ENCODE results near the gene RIPOR1. TPM values are rescaled to one million over a fixed set of nuclear protein-coding genes. Genes with fewer than 3 reads are reported as not detected.
"Not testable (repeated sequence)": the region's sequence is repeated elsewhere in the genome, so short reads cannot be mapped to it uniquely, and the experiment has no call there.

Gene RIPOR1
- total RNA-seq, 4 donors from 2014 or later, result 63.1 to 108 (median 68.4) TPM

- DNase-seq (ENCODE audit: extremely low spot score), result no peak
- 86% methylated on average over 8 of the region's 8 CpGs for WGBS
- Histone ChIP-seq H3K36me3 (peaks cover 0 to 10% (median 0%) of the 10 kb centered on the region in 4 donors), H3K27me3 (no peaks in the 10 kb centered on the region), H3K4me1 (peaks cover 17 to 35% (median 24%) of the 10 kb centered on the region in 4 donors), H3K4me3 (no peak overlapping the region), H3K9me3 (no peaks in the 10 kb centered on the region), H3K27ac (replicated peaks in 1 of 4) (peak overlapping the region; percentile 46 to 76 (median 54))
- no peak for TF ChIP-seq POLR2A (IDR thresholded peaks at IDR 0.05; ENCODE audit: low read depth)
- TF ChIP-seq POLR2AphosphoS5 (IDR thresholded peaks at IDR 0.05), result no peak
- intact Hi-C loops (cut with DNase I), result no loop called here
These were observed 38.1 kb upstream of the RIPOR1 start for GRCh38 chr16:67490335-67491096.

DNA sequence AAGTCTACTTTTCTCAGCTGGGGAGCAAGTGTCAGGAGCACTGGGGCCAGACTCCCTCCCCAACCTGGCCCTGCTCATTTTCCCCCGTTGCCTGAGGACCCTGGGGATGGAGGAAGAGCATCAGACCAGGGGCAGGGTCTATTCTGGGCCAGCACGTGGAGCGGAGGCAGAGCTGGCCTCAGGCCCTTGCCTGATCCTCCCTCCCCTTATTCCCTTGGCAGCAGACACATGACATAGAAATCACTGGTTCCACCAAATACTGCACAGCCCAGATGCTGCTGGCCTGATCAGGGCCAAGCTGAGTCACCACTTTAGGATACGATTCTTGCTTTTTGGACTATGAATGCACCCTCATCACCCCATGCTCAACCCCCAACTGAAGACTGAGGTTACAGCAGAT, 29.5 kb upstream of the RIPOR1 start:
- DNase-seq (ENCODE audit: extremely low spot score), result no peak
- 39% methylated on average over 3 of the region's 4 CpGs for WGBS
- Histone ChIP-seq H3K27me3 (no peaks in the 10 kb centered on the region), H3K9me3 (no peaks in the 10 kb centered on the region), H3K4me3 (no peak overlapping the region), H3K27ac (replicated peaks in 1 of 4) (peak overlapping the region in 1 of 4 donors; percentile 26), H3K36me3 (peaks cover 0 to 21% (median 8%) of the 10 kb centered on the region in 4 donors), H3K4me1 (peaks cover 0 to 14% (median 10%) of the 10 kb centered on the region in 4 donors)
- intact Hi-C loops (cut with DNase I), result no loop called here
- TF ChIP-seq POLR2A (IDR thresholded peaks at IDR 0.05; ENCODE audit: low read depth) (no peak), CTCF (IDR thresholded peaks at IDR 0.05) (no peak), EP300 (IDR thresholded peaks at IDR 0.05) (no peak), POLR2AphosphoS5 (IDR thresholded peaks at IDR 0.05) (no peak)

DNA sequence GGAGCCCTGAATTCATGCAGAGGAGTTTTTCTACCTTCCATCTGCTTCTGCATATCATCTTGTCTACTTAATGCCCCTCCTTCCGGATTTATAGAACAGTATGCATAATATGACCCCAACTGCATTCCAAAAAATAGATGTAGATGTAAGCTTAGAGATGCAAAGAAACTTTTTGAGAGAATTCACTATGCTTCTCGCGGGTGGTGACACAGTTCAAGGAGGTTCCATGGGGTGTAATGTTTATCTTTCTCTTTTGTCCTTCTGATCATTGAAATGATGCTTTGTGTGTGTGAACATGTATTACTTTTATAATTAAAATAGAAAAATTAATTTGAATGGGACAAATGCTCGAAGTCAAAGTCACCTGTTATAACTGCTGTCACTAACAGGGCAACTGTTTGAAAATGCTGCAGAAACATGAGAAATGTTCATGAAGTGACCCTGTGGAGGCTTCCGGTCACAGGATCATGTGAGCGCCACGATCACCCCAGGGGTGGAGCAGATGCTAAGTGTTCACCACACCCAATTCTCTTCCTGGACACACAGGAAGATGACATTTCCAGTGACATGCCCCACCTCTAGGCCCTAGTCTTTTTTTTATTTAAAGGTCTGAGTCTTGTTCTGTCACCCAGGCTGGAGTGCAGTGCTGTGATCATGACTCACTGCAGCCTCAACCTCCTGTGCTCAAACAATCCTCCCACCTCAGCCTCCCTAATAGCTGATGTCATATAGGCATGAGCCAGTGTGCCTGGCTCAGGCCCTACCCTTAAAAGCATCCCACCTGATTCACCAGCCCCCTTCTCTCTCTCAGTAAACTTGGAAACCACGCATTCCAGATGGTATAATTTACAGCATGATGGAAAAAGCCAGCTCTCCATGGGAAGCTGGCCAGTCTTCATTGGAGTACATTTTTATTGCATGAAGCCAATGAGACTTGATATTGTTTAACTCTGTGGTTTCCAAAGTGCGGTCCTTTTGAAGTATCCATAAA, 24.3 kb upstream of the RIPOR1 start:
- H3K27ac ChIP-seq (replicated peaks in 1 of 4), result peak overlapping the region; percentile 14 to 51 (median 28)
- DNase-seq (ENCODE audit: extremely low spot score), result no peak
- WGBS, result 78% methylated on average over 9 of the region's 9 CpGs

DNA sequence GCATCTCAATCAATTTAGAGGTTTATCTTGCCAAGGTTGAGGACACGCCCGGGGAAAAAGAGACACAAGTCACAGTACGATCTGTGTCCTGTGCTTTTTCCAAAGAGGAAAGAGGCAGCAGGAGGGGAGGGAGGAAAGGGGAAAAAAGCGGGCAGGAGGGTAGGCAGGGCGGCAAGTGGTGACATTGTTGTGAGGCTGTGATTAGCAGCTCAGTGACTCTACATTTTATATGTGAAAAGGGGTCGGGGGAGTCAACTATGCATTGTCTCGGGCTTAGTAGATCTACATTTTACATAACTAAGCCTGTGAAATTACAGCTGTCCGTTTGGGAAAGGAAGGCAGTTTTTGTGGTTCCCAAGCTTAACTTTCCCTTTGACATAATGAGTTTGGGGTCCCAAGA, 22.2 kb upstream of the RIPOR1 start:
- Histone ChIP-seq H3K36me3 (no peaks in the 10 kb centered on the region), H3K9me3 (no peaks in the 10 kb centered on the region), H3K27ac (replicated peaks in 1 of 4) (no peak overlapping the region), H3K27me3 (no peaks in the 10 kb centered on the region), H3K4me3 (no peak overlapping the region), H3K4me1 (peaks cover 0 to 13% (median 1%) of the 10 kb centered on the region in 4 donors)
- TF ChIP-seq CTCF (IDR thresholded peaks at IDR 0.05), result no peak
- TF ChIP-seq EP300 (IDR thresholded peaks at IDR 0.05), result no peak
- TF ChIP-seq POLR2A (IDR thresholded peaks at IDR 0.05; ENCODE audit: low read depth), result no peak
- no peak for DNase-seq (ENCODE audit: extremely low spot score)
- intact Hi-C loops (cut with DNase I), result no loop called here
- WGBS, result 75% methylated on average over 8 of the region's 8 CpGs

More for the DNA sequence above, 24.3 kb upstream of the RIPOR1 start:
- intact Hi-C loops (cut with DNase I), result no loop called here
- TF ChIP-seq POLR2A (IDR thresholded peaks at IDR 0.05; ENCODE audit: low read depth), result no peak
- peak in 1 of 2 donors; percentile 28 for TF ChIP-seq POLR2AphosphoS5 (IDR thresholded peaks at IDR 0.05)
- no peaks in the 10 kb centered on the region for H3K9me3 ChIP-seq
- H3K4me3 ChIP-seq, result no peak overlapping the region
- no peaks in the 10 kb centered on the region for H3K27me3 ChIP-seq
- peaks cover 0 to 6% (median 0%) of the 10 kb centered on the region in 4 donors for H3K36me3 ChIP-seq
- H3K4me1 ChIP-seq, result peaks cover 0 to 18% (median 5%) of the 10 kb centered on the region in 4 donors

DNA sequence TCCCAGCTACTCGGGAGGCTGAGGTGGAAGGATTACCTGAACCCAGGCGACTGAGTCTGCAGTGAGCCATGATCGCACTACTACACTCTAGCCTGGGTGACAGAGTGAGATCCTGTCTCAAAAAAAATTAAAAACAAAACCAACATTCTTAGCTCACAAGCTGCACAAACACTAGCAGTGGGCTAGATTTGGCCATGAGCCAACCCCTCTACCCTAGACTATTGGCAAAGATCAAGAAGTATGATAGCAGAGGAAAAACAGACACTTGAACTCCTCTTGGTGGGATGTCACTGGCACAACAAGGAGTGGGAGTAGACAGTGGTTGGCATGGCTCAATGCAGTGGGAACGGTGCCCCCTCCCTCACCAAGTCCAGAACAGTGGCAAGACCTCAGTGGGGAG, 19.6 kb upstream of the RIPOR1 start:
- DNase-seq (ENCODE audit: extremely low spot score), result no peak
- intact Hi-C loops (cut with DNase I), result no loop called here
- peaks cover 0 to 9% (median under 1%) of the 10 kb centered on the region in 4 donors for H3K4me1 ChIP-seq
- no peaks in the 10 kb centered on the region for H3K9me3 ChIP-seq
- H3K27ac ChIP-seq (replicated peaks in 1 of 4), result no peak overlapping the region
- 90% methylated on average over 4 of the region's 4 CpGs for WGBS
- TF ChIP-seq CTCF (IDR thresholded peaks at IDR 0.05) (no peak), EP300 (IDR thresholded peaks at IDR 0.05) (no peak), POLR2A (IDR thresholded peaks at IDR 0.05; ENCODE audit: low read depth) (no peak), POLR2AphosphoS5 (IDR thresholded peaks at IDR 0.05) (no peak)
- no peaks in the 10 kb centered on the region for H3K27me3 ChIP-seq
- H3K4me3 ChIP-seq, result no peak overlapping the region
- H3K36me3 ChIP-seq, result no peaks in the 10 kb centered on the region

GRCh38 chr16:67513892-67514291, 14.7 kb upstream of the RIPOR1 start:
- H3K9me3 ChIP-seq; intact Hi-C loops (cut with DNase I); H3K36me3 ChIP-seq; H3K27me3 ChIP-seq; H3K4me3 ChIP-seq; H3K27ac ChIP-seq (replicated peaks in 1 of 4); DNase-seq (ENCODE audit: extremely low spot score): not testable (repeated sequence)
- H3K4me1 ChIP-seq, result peaks cover 0 to 18% (median 4%) of the 10 kb centered on the region in 4 donors
- 100% methylated on average over 1 of the region's 1 CpG for WGBS

Data from esophagus muscularis mucosa (tissue), 4 donors.